WERI-Rb-1 (cell line): ENCODE results near the gene PCDHGB7.

Experiments used
- DNase-seq: peaks from one replicate; pipeline ENCODE4 v3.0.0-alpha.2; 2020
- H3K27ac ChIP-seq: fragments of 250-450 bp; sonication (Bioruptor Pico); 2 replicates; pipeline ENCODE4 v1.5.1; 2020; ENCODE audit warnings: mild to moderate bottlenecking, moderate library complexity
- H3K27me3 ChIP-seq: fragments of 250-450 bp; sonication (Bioruptor Pico); 2 replicates; pipeline ENCODE4 v1.5.1; 2021; ENCODE audit warnings: mild to moderate bottlenecking, low read depth, moderate library complexity; ENCODE audit not compliant: insufficient read depth, severe bottlenecking
- H3K36me3 ChIP-seq: fragments of 250-450 bp; sonication (Bioruptor Pico); 2 replicates; pipeline ENCODE4 v1.5.1; 2020; ENCODE audit warnings: mild to moderate bottlenecking, moderate library complexity
- H3K4me3 ChIP-seq: 2 replicates; pipeline ENCODE4 v1.5.1; 2011; ENCODE audit warnings: low read depth, mild to moderate bottlenecking, control low read depth, low read length
- H3K9me3 ChIP-seq: fragments of 250-450 bp; sonication (Bioruptor Pico); 2 replicates; pipeline ENCODE4 v1.5.1; 2021; ENCODE audit warnings: mild to moderate bottlenecking, moderate library complexity; ENCODE audit not compliant: severe bottlenecking
- CTCF ChIP-seq: IDR thresholded peaks from 2 replicates; pipeline ENCODE4 v1.5.1; 2011; ENCODE audit warnings: low read depth, mild to moderate bottlenecking, control low read depth, inconsistent platforms, low read length

The PCDHGB7 gene

GRCh38 chr5:141420855-141421488, 3.5 kb downstream of the PCDHGB7 start, which contains the start of gene PCDHGA11:
TSS of gene PCDHGA11 (plus strand) at chr5:141421051. CDS start at chr5:141421228, 177 bp downstream.
- no peak within 1 kb of the TSS for H3K27ac ChIP-seq
- DNase-seq: peak; percentile 30
- H3K27me3 ChIP-seq: no peaks in the 10 kb centered on the region
- peaks cover 25% of the 10 kb centered on the region for H3K9me3 ChIP-seq
- H3K4me3 ChIP-seq: no peak within 1 kb of the TSS
- H3K36me3 ChIP-seq: no peaks in the 10 kb centered on the region
- no peak; the same call in 1 of the 2 replicates for TF ChIP-seq CTCF

GRCh38 chr5:141421489-141421855, 4.0 kb downstream of the PCDHGB7 start:
- Histone ChIP-seq H3K27ac (no peak overlapping the region), H3K27me3 (no peaks in the 10 kb centered on the region), H3K36me3 (no peaks in the 10 kb centered on the region), H3K4me3 (no peak overlapping the region), H3K9me3 (peaks cover 25% of the 10 kb centered on the region)
- TF ChIP-seq CTCF: no peak
- DNase-seq: no peak

- no peak overlapping the region for H3K27ac ChIP-seq
- H3K4me3 ChIP-seq: no peak overlapping the region
- no peak for DNase-seq
- H3K36me3 ChIP-seq: no peaks in the 10 kb centered on the region
- no peaks in the 10 kb centered on the region for H3K27me3 ChIP-seq
- H3K9me3 ChIP-seq: peaks cover 27% of the 10 kb centered on the region
- no peak for TF ChIP-seq CTCF
Observed at GRCh38 chr5:141422742-141423291, 5.3 kb downstream of the PCDHGB7 start.

GRCh38 chr5:141427783-141428426, 10.4 kb downstream of the PCDHGB7 start:
- 0 out of 2 replicates have a peak, but pooled peaks have one; percentile 1 for TF ChIP-seq CTCF
- Histone ChIP-seq H3K9me3 (peaks cover 6% of the 10 kb centered on the region), H3K36me3 (no peaks in the 10 kb centered on the region), H3K4me3 (no peak overlapping the region), H3K27ac (no peak overlapping the region), H3K27me3 (no peaks in the 10 kb centered on the region)
- no peak for DNase-seq

GRCh38 chr5:141430332-141431113, 13.0 kb downstream of the PCDHGB7 start, which contains the start of gene PCDHGA12:
TSS of gene PCDHGA12 (plus strand) at chr5:141430507. CDS start at chr5:141430760, 253 bp downstream.
- H3K36me3 ChIP-seq: no peaks in the 10 kb centered on the region
- H3K4me3 ChIP-seq: no peak within 1 kb of the TSS
- no peaks in the 10 kb centered on the region for H3K27me3 ChIP-seq
- no peak within 1 kb of the TSS for H3K27ac ChIP-seq
- H3K9me3 ChIP-seq: peaks cover 6% of the 10 kb centered on the region
- DNase-seq: no peak
- TF ChIP-seq CTCF: no peak
